Natural killer cell (primary cell): ENCODE measurements around the gene TGM6. TPM values are rescaled to one million over a fixed set of nuclear protein-coding genes. Genes with fewer than 3 reads are reported as not detected.

Source experiments
- ATAC-seq, 3 donors: fragments of 150-1000 bp in 2 of 3; fragments of 200-7000 bp in 1 of 3; cut with Tn5 transposase; 1 replicate in 1 of 3; 2 replicates in 2 of 3; pipeline ENCODE4 v1.10.0; 2021; ENCODE audit warnings: mild to moderate bottlenecking in 2 of 3, moderate library complexity in 2 of 3
- DNase-seq, 2 donors: peaks; one replicate each; pipeline versions ENCODE4 v3.0.0 to v3.0.0-alpha.2; 2013 to 2021; ENCODE audit warnings: mixed read lengths in 1 of 2
- H3K27ac ChIP-seq: one replicate; pipeline ENCODE4 v1.5.1; 2013; ENCODE audit warnings: mild to moderate bottlenecking, low read length
- H3K27me3 ChIP-seq: one replicate; pipeline ENCODE4 v1.6.1; 2013; ENCODE audit warnings: low read length; ENCODE audit not compliant: control insufficient read depth, insufficient read depth
- H3K36me3 ChIP-seq: one replicate; pipeline ENCODE4 v1.6.1; 2013; ENCODE audit warnings: low read length; ENCODE audit not compliant: control insufficient read depth, insufficient read depth
- H3K4me1 ChIP-seq: one replicate; pipeline ENCODE4 v1.6.1; 2013; ENCODE audit warnings: low read length; ENCODE audit not compliant: control insufficient read depth, insufficient read depth
- H3K4me3 ChIP-seq: one replicate; pipeline ENCODE4 v1.5.1; 2013; ENCODE audit warnings: low read length
- H3K9me3 ChIP-seq: one replicate; pipeline ENCODE4 v1.6.1; 2013; ENCODE audit warnings: low read length; ENCODE audit not compliant: control insufficient read depth, insufficient read depth
- H3K27ac Mint-ChIP-seq, 2 donors: one replicate each; pipeline ENCODE4 v1.8.0; 2022; ENCODE audit warnings: mild to moderate bottlenecking in 2 of 2, mixed read lengths in 2 of 2, moderate library complexity in 1 of 2
- H3K27me3 Mint-ChIP-seq, 2 donors: one replicate each; pipeline ENCODE4 v1.8.0; 2022; ENCODE audit warnings: low read depth in 2 of 2, mixed read lengths in 2 of 2
- H3K36me3 Mint-ChIP-seq: one replicate; pipeline ENCODE4 v1.8.0; 2022; ENCODE audit warnings: mixed read lengths
- H3K4me1 Mint-ChIP-seq, 2 donors: one replicate each; pipeline ENCODE4 v1.8.0; 2022; ENCODE audit warnings: mixed read lengths in 2 of 2
- H3K4me3 Mint-ChIP-seq: one replicate; pipeline ENCODE4 v1.8.0; 2022; ENCODE audit warnings: mild to moderate bottlenecking, moderate library complexity, mixed read lengths
- H3K9me3 Mint-ChIP-seq, 2 donors: one replicate each; pipeline ENCODE4 v1.8.0; 2022; ENCODE audit warnings: mixed read lengths in 2 of 2
- WGBS: methylation state at CpG from one replicate; pipeline ENCODE4 v1.1.7; 2013; ENCODE audit warnings: missing lambda C conversion rate; ENCODE audit not compliant: insufficient coverage; 5-methylcytosine and 5-hydroxymethylcytosine counted together
- intact Hi-C: fragments of 100-400 bp; cut with micrococcal nuclease; formaldehyde crosslinking; loops from one replicate; pipeline ENCODE4 v1.14.2; 2022
- total RNA-seq, 4 donors: library from RNA; stranded (reverse); fragments of 120-200 nt in 1 of 4; gene quantifications; one replicate each; pipeline versions ENCODE4 v1.2.3 to v1.2.4, GENCODE V29; 2013 to 2022
- TF ChIP-seq, protein P1 (sequence below): fragments of 200-600 bp; IDR thresholded peaks from one replicate; pipeline ENCODE4 v1.8.0; 2022; ENCODE audit warnings: antibody characterized with exemption

Gene TGM6
- total RNA-seq, 3 donors from 2014 or later (not counting 1 experiment from before 2014, with no cell fraction given), result not detected

- 95% methylated on average over 4 of the region's 5 CpGs for WGBS
- Histone ChIP-seq H3K27me3 (no peaks in the 10 kb centered on the region), H3K9me3 (no peaks in the 10 kb centered on the region), H3K27ac (no peak overlapping the region), H3K36me3 (peaks cover 2% of the 10 kb centered on the region), H3K4me3 (no peak overlapping the region), H3K4me1 (no peaks in the 10 kb centered on the region)
- Mint-ChIP-seq H3K27me3 (no peaks in the 10 kb centered on the region), H3K4me3 (no peak overlapping the region), H3K4me1 (peaks cover 0 to 5% of the 10 kb centered on the region in 2 donors), H3K36me3 (peaks cover 9% of the 10 kb centered on the region), H3K27ac (no peak overlapping the region), H3K9me3 (peaks cover 0 to 2% of the 10 kb centered on the region in 2 donors)
- ATAC-seq, result no peak
- no peak for DNase-seq
- TF ChIP-seq, protein P1, sequence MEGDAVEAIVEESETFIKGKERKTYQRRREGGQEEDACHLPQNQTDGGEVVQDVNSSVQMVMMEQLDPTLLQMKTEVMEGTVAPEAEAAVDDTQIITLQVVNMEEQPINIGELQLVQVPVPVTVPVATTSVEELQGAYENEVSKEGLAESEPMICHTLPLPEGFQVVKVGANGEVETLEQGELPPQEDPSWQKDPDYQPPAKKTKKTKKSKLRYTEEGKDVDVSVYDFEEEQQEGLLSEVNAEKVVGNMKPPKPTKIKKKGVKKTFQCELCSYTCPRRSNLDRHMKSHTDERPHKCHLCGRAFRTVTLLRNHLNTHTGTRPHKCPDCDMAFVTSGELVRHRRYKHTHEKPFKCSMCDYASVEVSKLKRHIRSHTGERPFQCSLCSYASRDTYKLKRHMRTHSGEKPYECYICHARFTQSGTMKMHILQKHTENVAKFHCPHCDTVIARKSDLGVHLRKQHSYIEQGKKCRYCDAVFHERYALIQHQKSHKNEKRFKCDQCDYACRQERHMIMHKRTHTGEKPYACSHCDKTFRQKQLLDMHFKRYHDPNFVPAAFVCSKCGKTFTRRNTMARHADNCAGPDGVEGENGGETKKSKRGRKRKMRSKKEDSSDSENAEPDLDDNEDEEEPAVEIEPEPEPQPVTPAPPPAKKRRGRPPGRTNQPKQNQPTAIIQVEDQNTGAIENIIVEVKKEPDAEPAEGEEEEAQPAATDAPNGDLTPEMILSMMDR, result no peak
- intact Hi-C loops, result loop anchor here (10.0 kb wide), 1 partner anchor 1362 kb away; the partner anchor contains the start of gene PSMF1
These were observed 96.3 kb downstream of the TGM6 start for GRCh38 chr20:2476742-2477615.

DNA sequence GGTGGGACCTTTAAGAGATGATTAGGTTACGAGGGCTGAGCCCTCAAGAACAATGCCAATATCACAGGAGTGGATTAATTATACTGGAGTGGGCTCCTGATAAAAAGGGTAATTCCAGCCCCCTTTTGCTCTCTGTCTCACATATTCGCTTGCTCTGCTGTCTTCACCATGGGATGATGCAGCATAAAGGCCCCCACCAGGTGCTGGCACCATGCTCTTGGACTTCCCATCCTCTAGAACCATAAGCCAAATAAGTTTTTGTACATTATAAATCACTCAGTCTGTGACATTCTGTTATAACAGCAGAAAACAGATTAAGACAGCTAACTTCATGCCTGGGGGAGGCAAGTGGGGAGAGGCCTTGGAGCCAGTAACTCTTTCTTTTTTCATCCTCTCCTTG lies 99.7 kb downstream of the TGM6 start:
- Histone ChIP-seq H3K27ac (no peak overlapping the region), H3K4me3 (no peak overlapping the region), H3K4me1 (no peaks in the 10 kb centered on the region), H3K36me3 (peaks cover 27% of the 10 kb centered on the region), H3K9me3 (no peaks in the 10 kb centered on the region), H3K27me3 (no peaks in the 10 kb centered on the region)
- DNase-seq (no peak), ATAC-seq (no peak)
- Mint-ChIP-seq H3K36me3 (peaks cover 22% of the 10 kb centered on the region), H3K27me3 (no peaks in the 10 kb centered on the region), H3K4me3 (no peak overlapping the region), H3K4me1 (no peaks in the 10 kb centered on the region), H3K27ac (no peak overlapping the region), H3K9me3 (peaks cover 0 to 2% of the 10 kb centered on the region in 2 donors)
- intact Hi-C loops, result no loop called here
- TF ChIP-seq, protein P1, result no peak
- WGBS, result 97% methylated on average over 2 of the region's 2 CpGs

Other genes with a start within 250 kb of the TGM6 start
- gene TGM3, start 84.9 kb upstream of the TGM6 start, total RNA-seq, result not detected
- 100 to 1,000 TPM; 160 to 174 (median 162) TPM for gene SNRPB, start 89.9 kb downstream of the TGM6 start, total RNA-seq
- 10 to 100 TPM in 1 of 3 donors, 1 to 10 TPM in 2; 8.1 to 12.3 (median 8.6) TPM for gene ZNF343, start 128.0 kb downstream of the TGM6 start, total RNA-seq
- gene TMC2, start 155.7 kb downstream of the TGM6 start, total RNA-seq, result 1 to 10 TPM in 1 of 3 donors, under 1 TPM in 1, not detected in 1; 0.94 to 1.3 TPM